ENCODE data around the gene KNL1.

The KNL1 gene

DNA sequence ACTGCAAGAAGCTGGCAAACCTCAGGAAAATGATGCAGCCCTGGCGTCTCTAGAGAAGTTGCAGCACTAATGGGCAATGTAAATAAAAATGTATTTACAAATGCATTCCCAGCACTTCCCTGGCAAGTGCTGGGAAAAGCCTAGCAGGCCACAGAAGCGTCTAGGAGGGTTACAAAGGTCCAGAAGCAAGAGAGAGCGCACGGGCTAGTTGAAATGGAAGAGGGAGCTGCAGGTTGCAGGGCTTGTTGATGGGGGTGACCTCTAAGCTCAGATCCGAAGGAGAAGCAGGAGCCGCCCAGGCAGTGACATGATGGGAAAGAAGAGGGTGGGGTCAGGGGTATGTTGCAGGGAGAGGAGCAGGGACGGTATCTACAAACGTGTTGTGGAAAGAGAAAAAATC lies 2.7 kb upstream of the KNL1 start:
- H3K4me3 Mint-ChIP-seq: peak overlapping the region; percentile 9

DNA sequence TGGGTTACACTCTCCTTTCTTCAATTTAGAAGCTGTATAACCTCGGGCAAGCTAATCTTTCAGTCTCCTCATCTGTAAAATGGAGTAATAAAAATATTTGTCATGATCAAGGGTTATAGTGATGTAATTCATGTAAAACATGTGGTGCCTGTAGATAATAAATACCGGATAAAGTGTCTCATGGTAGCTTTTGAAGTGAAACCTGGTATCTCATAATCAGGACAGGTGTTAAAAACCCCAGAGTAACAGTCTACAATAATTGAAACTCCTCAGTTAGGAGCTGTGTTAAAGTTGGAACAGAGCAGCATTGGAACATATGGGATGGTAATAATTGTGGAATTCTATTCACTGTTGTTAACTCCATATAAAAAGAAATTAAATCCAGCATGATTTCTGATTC lies 884 bp upstream of the KNL1 start:
- H3K27ac Mint-ChIP-seq: no peak overlapping the region
- no peaks in the 10 kb centered on the region for H3K36me3 Mint-ChIP-seq (ENCODE audit: low read depth)

More for the DNA sequence above, 2.7 kb upstream of the KNL1 start:
- Mint-ChIP-seq H3K4me1 (peaks cover 26% of the 10 kb centered on the region), H3K27ac (no peak overlapping the region), H3K9me3 (no peaks in the 10 kb centered on the region), H3K27me3 (ENCODE audit: low read depth, poor library complexity) (peaks cover 11% of the 10 kb centered on the region), H3K36me3 (ENCODE audit: low read depth) (no peaks in the 10 kb centered on the region)
- TF ChIP-seq, protein P1, sequence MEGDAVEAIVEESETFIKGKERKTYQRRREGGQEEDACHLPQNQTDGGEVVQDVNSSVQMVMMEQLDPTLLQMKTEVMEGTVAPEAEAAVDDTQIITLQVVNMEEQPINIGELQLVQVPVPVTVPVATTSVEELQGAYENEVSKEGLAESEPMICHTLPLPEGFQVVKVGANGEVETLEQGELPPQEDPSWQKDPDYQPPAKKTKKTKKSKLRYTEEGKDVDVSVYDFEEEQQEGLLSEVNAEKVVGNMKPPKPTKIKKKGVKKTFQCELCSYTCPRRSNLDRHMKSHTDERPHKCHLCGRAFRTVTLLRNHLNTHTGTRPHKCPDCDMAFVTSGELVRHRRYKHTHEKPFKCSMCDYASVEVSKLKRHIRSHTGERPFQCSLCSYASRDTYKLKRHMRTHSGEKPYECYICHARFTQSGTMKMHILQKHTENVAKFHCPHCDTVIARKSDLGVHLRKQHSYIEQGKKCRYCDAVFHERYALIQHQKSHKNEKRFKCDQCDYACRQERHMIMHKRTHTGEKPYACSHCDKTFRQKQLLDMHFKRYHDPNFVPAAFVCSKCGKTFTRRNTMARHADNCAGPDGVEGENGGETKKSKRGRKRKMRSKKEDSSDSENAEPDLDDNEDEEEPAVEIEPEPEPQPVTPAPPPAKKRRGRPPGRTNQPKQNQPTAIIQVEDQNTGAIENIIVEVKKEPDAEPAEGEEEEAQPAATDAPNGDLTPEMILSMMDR (IDR thresholded peaks at IDR 0.05): no peak
- no peak for DNase-seq

DNA sequence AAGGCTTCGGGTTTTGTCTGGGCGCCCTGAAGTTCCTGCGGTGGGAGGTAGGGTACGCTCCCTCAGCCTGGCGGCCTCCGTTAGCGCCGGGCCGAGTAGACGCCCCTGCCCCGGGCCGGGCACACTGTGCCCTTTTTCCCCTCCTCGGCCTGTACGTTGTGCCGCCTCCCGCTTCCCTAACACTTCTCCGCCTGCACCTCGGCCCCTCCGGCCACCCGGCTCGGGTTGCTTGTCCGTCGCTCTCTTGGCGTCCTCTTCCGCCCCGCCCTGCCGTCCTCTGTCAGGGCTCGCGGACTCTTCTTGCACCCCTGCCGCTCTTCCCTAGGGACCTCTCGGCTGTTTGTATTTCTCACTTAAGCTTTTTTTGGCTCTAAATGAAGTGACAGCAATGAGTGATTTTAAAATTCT lies 384 bp downstream of the KNL1 start:
- H3K27me3 Mint-ChIP-seq (ENCODE audit: low read depth, poor library complexity): peaks cover 7% of the 10 kb centered on the region
- TF ChIP-seq, protein P1 (IDR thresholded peaks at IDR 0.05): no peak
- H3K36me3 Mint-ChIP-seq (ENCODE audit: low read depth): no peaks in the 10 kb centered on the region
- peak overlapping the region; percentile 96 for H3K4me3 Mint-ChIP-seq
- peaks cover 26% of the 10 kb centered on the region for H3K4me1 Mint-ChIP-seq
- no peaks in the 10 kb centered on the region for H3K9me3 Mint-ChIP-seq
- H3K27ac Mint-ChIP-seq: peak overlapping the region; percentile 100
- DNase-seq: peak; percentile 80

More for the DNA sequence above, 884 bp upstream of the KNL1 start:
- Mint-ChIP-seq H3K4me1 (peaks cover 26% of the 10 kb centered on the region), H3K4me3 (no peak overlapping the region), H3K27me3 (ENCODE audit: low read depth, poor library complexity) (peaks cover 7% of the 10 kb centered on the region), H3K9me3 (no peaks in the 10 kb centered on the region)
- TF ChIP-seq, protein P1 (IDR thresholded peaks at IDR 0.05): no peak
- no peak for DNase-seq

DNA sequence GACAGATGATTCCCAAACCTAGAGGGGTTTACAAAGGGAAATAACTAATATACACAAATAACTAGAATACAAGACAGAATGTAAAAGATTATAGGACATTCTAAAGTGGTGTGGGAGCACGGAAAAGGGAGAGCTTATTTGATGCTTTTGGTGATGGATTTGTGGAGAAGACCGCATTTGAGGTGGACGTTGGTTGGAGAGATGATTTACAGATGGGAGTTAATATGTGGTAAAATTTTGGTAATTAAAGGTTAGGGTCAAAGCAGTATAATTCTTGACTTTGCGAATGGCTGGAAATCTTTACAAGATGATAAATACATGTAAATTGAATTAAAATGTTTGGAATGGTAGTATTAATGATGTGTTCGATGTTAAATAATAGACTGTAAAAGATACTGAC lies 1.2 kb downstream of the KNL1 start:
- Mint-ChIP-seq H3K4me3 (peak overlapping the region; percentile 96), H3K27ac (no peak overlapping the region), H3K36me3 (ENCODE audit: low read depth) (peaks cover under 1% of the 10 kb centered on the region), H3K9me3 (no peaks in the 10 kb centered on the region), H3K27me3 (ENCODE audit: low read depth, poor library complexity) (peaks cover 7% of the 10 kb centered on the region), H3K4me1 (peaks cover 26% of the 10 kb centered on the region)
- TF ChIP-seq, protein P1 (IDR thresholded peaks at IDR 0.05): no peak
- DNase-seq: no peak

DNA sequence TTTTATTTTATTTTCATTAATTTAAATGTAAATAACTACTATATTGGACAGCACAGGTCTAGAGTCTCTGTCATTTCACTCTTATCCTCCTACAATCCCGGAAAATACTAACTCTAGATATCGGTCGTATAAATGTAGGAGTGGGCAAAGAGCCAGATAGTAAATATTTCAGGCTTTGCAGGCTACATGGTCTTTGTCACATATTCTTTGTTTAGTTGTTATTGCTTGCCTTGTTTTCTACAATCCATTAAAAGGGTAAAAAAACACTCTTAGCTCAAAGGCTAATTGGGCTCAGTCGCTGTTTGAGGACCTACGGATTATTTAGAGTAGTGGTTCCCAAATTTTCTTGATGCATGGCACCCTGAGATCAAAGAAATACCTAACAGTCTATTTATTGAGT lies 1.7 kb downstream of the KNL1 start:
- Mint-ChIP-seq H3K36me3 (ENCODE audit: low read depth) (peaks cover 6% of the 10 kb centered on the region), H3K27me3 (ENCODE audit: low read depth, poor library complexity) (peaks cover 3% of the 10 kb centered on the region), H3K4me1 (peaks cover 20% of the 10 kb centered on the region), H3K4me3 (peak overlapping the region; percentile 49), H3K27ac (no peak overlapping the region), H3K9me3 (no peaks in the 10 kb centered on the region)
- TF ChIP-seq, protein P1 (IDR thresholded peaks at IDR 0.05): no peak
- no peak for DNase-seq

DNA sequence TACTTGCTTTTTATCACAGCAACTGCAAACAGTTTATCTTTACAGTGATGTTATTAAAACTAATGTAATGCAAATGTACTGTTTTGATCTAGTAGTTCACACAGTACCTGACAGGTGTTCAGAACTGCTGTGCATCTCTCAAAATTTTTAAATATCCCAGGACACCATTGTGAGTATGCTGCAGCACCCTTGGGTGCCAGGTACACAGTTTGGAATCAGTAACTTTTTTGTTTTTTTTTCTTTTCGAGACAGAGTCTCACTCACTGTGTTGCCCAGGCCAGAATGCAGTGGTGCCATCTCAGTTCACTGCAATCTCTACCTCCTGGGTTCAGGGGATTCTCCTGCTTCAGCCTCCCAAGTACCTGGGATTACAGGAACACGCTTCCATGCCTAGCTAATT lies 3.0 kb downstream of the KNL1 start:
- Mint-ChIP-seq H3K4me3 (no peak overlapping the region), H3K9me3 (no peaks in the 10 kb centered on the region), H3K27me3 (ENCODE audit: low read depth, poor library complexity) (peaks cover 3% of the 10 kb centered on the region), H3K4me1 (peaks cover 10% of the 10 kb centered on the region), H3K36me3 (ENCODE audit: low read depth) (peaks cover 6% of the 10 kb centered on the region), H3K27ac (no peak overlapping the region)
- TF ChIP-seq, protein P1 (IDR thresholded peaks at IDR 0.05): no peak
- no peak for DNase-seq
